Cardiac septum (tissue), 1 donor: ENCODE measurements around the gene RPP14. TPM values are rescaled to one million over a fixed set of nuclear protein-coding genes. Genes with fewer than 3 reads are reported as not detected.

Experiments used
- DNase-seq: peaks from one replicate; pipeline ENCODE4 v3.0.0-alpha.2; 2020; ENCODE audit warnings: low spot score
- intact Hi-C: fragments of 100-400 bp; cut with DNase I; formaldehyde crosslinking; loops from one replicate; pipeline ENCODE4 v1.14.0; 2022
- total RNA-seq: library from RNA; stranded (reverse); fragmentation: NEBNext Ultra II Directional; extraction: Animal tissue kit (Norgen Biotek cat#: 25700); gene quantifications from one replicate; pipeline ENCODE4 v1.2.1, GENCODE V29; 2021
- donor health status: DM: no; HTN: no; CAD: no.

The RPP14 gene
- total RNA-seq, 1 donor from 2014 or later = 17.0 TPM

DNA sequence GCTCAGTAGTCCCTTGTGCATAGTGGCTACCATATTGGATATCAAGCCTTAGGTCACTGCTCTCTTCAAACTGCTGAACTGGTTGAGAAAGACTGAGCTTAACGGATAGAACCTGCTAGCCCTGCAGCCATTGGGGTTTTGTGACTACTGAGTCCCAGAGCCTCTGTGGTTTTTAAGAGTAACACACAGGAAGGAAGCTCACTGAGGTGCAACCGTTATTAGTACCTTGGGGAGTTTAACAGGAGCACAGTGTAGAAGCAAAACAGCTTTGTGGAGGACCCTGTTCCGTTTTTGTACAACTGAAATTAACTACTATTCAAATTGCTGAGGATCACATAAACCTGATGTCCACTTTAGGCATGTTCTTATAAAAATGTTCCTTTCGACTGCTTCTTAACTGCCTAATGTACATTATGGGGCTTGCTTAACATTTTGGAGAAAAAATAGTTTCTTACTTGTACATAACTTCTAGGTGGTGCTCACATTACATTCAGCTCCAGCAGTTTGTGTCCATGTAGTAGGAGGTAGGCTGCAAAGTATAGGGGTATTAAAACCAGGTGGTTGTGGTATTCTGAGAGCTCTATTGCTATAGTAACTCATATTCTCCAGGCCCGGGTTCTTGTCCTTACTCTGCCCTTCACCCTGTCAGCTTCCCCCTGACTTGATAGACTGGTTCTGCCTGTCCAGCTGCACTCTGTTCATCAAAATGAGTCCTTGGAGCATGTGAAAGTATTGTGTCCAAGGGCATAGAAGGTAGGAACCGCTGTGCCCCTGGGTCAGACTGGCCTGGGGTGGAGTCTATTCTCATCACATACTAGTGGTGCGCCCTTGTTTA, 44.0 kb downstream of the RPP14 start:
- no peak for DNase-seq
- intact Hi-C loops = no loop called here

DNA sequence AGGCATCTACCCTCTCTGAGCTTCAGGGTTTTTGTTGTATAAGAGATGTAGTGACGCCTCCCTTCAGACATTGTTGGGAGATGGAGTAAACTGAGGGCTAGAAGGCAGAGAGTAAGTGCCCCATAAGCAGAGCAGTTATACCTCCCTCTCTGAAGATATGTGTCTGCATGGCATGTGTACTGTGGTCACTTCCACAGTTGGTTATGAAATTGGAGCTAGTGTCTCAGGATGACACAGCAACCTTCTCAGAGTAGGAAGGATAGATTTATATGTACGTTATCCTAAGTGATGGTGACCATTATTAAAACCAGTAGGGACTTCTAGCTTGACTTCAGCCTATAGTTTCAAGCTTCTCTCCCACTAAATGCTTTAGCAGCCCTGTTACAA, 44.6 kb downstream of the RPP14 start:
- intact Hi-C loops = no loop called here
- no peak for DNase-seq

- DNase-seq = no peak
- intact Hi-C loops = no loop called here
These were observed 45.9 kb downstream of the RPP14 start for GRCh38 chr3:58351920-58352319.

DNA sequence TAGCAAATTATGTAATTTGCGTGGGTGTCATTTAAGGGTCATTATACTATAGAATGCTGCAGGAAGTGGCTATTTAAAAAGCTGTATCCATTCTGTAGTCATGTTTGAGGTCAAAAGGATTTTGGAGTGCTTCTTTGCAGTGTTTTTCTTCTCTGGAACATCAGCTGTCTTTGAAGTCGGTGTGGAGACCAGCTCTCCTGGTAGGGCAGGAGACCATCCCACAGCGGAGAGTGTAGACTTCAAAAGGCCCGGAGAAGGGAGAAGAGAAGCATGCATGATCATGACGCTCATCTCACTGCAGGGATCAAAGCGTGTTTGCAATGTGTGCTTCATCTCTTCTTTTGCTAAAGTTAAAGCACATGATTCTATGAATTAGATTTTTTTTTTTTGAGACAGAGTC, 46.6 kb downstream of the RPP14 start:
- intact Hi-C loops = no loop called here
- DNase-seq = no peak

DNA sequence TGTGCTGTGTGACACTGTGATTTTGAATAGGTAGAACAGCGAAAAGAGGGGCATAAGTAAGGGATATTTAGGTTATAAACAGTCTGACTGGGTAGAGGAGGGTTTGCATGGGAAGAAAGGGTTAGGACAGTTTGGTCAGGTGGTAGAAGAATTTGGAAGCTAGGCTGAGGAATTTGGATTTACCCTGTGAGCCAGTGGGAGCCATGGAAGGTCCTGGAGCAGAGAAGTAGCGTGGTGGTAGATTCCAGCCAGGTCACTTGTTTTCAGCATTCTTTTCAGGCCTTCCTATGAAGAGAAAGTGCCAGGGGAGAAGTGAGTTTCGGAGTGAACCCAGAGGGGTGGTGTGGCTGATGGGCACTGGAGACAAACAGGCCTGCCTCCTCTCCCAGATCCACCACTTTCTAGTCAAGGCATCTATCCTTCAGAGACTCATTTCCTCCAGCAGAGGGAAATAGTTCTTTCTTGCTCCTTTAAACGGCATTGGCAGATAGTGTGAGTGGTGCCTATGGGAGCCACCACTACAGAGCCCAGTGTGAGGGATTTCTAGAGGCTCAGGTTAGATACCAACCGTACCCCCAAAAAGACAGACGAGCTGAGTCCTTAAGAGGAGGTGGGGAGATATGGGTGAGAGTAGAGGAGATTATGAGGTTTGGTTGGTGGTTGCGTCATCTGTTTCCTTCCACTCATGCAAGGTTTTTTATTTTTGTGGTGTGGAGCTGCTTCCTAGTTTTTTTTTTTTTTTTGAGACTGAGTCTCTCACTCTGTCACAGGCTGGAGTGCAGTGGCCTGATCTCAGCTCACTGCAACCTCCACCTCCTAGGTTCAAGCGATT, 47.9 kb downstream of the RPP14 start:
- no peak for DNase-seq
- intact Hi-C loops = no loop called here

GRCh38 chr3:58355179-58355578, 49.1 kb downstream of the RPP14 start:
- intact Hi-C loops = no loop called here
- no peak for DNase-seq

DNA sequence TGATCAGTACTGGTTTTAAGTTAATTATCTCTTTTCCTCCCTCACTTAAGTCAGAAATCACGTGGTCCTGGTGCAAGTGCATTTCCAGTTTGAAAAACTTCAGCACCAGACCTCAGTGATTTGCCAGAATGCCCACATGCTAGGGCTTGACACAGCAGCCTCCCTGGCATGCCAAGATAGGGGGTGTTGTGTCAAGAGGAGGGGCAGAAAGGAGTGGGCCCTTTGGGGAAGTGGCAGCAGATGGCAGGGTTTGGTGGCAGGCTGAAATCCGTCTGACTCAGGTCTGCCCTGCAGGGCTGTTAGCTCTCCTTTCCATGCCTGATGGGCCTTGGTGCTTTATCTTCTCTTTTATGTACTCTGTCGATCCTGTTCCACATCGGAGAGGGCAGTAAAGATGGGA, 50.0 kb downstream of the RPP14 start:
- no peak for DNase-seq
- intact Hi-C loops = no loop called here

DNA sequence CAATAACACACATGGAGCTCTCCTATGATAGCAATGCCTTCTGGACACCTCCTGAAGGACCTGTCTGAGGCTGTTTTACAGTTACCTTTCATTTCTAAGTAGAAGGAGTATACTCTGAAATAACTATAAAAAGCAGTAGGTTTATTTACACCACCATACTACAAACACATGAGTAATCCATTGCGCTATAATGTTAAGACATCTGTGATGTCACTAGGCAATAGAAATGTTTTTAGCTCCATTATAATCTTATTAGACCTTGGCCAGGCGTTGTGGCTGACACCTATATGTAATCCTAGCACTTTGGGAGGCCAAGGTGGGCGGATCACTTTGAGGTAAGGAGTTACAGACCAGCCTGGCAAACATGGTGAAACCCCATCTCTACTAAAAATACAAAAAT, 51.4 kb downstream of the RPP14 start:
- no peak for DNase-seq
- intact Hi-C loops = no loop called here

DNA sequence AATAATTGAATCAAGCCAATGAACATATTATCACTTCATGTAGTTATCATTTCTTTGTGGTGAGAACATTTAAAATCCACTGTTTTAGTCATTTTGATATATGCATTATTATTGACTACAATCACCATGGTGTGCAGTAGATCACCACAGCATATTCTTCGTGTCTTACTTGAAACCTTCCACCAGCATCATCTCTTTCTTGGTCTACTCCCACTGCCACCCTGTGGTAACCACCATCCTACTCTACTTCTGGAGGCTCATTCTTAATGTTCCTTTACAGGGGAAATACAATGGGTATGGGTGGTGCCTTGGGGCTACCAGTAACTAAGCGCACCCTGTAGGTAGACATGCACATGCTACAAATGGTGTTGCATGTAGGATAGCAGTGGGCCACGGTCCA, 52.0 kb downstream of the RPP14 start:
- intact Hi-C loops = no loop called here
- DNase-seq = no peak

DNA sequence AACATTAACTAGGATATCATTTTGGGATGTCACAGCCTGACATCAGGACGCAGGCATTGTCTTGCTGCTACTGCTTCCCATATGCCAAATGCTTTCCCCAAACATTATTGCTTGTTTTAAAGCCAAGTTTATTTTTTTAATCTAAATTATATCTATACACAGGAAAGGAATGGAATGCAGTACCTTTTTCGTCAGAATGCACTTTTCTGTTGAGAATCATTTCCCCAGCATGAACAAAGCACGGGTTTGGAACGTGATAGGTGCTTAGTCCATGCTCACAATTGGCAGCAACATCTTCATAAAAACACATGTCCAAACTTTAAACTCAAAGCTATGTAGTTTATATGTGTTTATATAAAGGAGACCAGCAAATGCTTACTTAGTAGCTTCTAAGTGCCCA, 52.8 kb downstream of the RPP14 start:
- DNase-seq = no peak
- intact Hi-C loops = no loop called here

DNA sequence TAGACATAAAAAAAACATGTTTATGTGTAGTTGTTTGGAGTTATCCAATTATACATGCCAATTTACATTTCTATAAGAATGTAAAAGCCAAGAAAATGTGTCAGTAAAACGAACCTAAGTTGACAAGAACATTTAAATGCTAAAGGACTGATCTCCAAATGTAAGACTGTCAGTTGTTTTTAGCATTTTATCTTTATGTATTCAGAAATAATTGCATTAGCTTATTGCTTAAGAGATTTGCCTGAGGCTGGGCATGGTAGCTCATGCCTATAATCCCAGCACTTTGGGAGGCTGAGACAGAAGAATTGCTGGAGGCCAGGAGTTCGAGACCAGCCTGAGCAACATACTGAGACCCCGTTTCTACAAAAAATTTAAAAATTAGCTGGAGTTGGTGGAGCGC, 53.6 kb downstream of the RPP14 start:
- intact Hi-C loops = no loop called here
- no peak for DNase-seq

DNA sequence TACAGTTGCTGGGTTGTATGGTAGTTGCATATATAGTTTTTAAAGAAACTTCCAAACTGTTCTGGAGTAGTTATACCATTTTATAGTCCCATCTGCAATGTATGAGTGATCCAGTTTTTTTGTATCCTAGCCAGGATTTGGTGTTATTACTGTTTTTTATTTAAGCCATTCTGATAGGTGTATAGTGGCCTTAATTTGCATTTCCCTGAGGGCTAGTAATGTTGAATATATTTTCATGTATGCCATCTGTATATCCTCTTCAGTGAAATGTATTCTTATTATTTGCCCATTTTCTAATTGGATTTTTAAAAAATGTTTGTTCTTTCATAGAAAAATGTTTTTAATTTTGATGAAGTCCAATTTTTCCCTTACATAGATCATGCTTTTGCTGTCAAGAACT, 55.8 kb downstream of the RPP14 start:
- DNase-seq = no peak
- intact Hi-C loops = no loop called here

DNA sequence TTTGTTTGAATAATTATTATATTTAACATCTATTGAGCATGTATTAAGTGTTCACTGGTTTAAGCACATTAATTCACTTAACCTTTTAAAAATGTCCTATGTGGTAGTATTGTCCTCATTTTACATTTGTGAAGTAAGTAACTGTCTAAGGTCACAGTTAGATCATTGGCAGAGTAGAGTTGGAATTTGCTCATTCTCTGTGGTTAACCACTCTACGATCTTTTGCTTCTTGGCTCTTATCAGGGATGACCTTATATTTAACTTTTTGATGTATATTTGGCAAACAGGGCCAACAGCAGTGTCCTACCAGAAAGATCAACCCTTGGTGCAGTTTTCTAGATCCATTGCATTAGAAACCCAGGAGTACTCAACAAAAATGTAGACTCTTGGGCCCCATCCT, 60.7 kb downstream of the RPP14 start:
- DNase-seq = no peak
- intact Hi-C loops = no loop called here

DNA sequence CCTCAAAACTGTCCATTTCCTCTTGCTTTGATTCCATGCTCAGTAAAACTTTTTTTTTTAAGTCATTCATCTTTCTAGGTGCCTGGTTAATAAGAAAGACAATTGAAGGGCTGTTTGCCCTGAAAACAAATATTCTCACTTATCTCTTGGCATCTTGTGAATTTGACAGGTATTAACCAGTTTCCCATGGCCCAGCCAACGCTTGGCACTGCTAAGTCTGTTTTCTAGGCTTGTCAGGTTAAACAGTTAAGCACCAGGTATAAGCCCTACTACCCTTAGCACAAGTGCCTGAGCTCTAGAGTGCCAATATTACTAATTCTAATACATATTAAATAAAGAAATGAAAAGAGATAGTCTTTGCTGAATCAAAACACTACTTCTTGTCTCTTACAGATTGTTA, 63.0 kb downstream of the RPP14 start:
- intact Hi-C loops = no loop called here
- DNase-seq = no peak

Other genes with a start within 250 kb of the RPP14 start
- gene DNASE1L3, start 95.3 kb upstream of the RPP14 start, total RNA-seq = 0.67 TPM
- gene ABHD6, start 68.5 kb upstream of the RPP14 start, total RNA-seq = 4.9 TPM
- 12.9 TPM for gene HTD2, start 275 bp downstream of the RPP14 start, total RNA-seq
- gene PXK, start 26.6 kb downstream of the RPP14 start, total RNA-seq = 10.8 TPM
- 174 TPM for gene PDHB, start 127.6 kb downstream of the RPP14 start, total RNA-seq
- 7.5 TPM for gene KCTD6, start 185.9 kb downstream of the RPP14 start, total RNA-seq
- 31.2 TPM for gene ACOX2, start 230.9 kb downstream of the RPP14 start, total RNA-seq